ENCODE data around the gene MTHFD1.

Gene MTHFD1

GRCh38 chr14:64434528-64434927 lies 46.4 kb downstream of the MTHFD1 start:
- H3K79me1 ChIP-seq (ENCODE audit: low read length) = peaks cover 10% of the 10 kb centered on the region
- no peak overlapping the region for H3K4ac ChIP-seq (ENCODE audit: low read depth, low read length)
- no peak overlapping the region for H4K8ac ChIP-seq (ENCODE audit: low read depth, low read length)
- H3K27ac ChIP-seq (ENCODE audit: low read depth, low read length) = no peak overlapping the region
- H4K91ac ChIP-seq (ENCODE audit: low read depth, low read length) = no peak overlapping the region
- H4K12ac ChIP-seq (ENCODE audit: low read depth, low read length) = no peak overlapping the region
- no peak overlapping the region for H2BK12ac ChIP-seq (ENCODE audit: low read length)
- no peaks in the 10 kb centered on the region for H3K27me3 ChIP-seq (ENCODE audit: insufficient read depth, low read length)
- H3K14ac ChIP-seq (ENCODE audit: low read length) = no peak overlapping the region
- no peak overlapping the region for H2AFZ ChIP-seq (ENCODE audit: insufficient read depth, low read length, poor library complexity)
- no peak overlapping the region for H3K4me3 ChIP-seq (ENCODE audit: low read depth, low read length)
- no peak overlapping the region for H3K4me2 ChIP-seq (ENCODE audit: low read length)
- no peak overlapping the region for H2AK5ac ChIP-seq (ENCODE audit: low read length)
- no peaks in the 10 kb centered on the region for H3K9me3 ChIP-seq (ENCODE audit: insufficient read depth, low read depth, low read length)
- H3K79me2 ChIP-seq (ENCODE audit: control insufficient read depth, insufficient read depth, low read length, poor library complexity) = no peaks in the 10 kb centered on the region
- no peak overlapping the region for H2BK5ac ChIP-seq (ENCODE audit: low read depth, low read length, poor library complexity)
- no peak overlapping the region for H3K9ac ChIP-seq (ENCODE audit: low read length)
- H2BK120ac ChIP-seq (ENCODE audit: insufficient read depth, low read length, poor library complexity) = no peak overlapping the region
- peak in 1 of 2 donors; percentile 43 for DNase-seq
- 100% methylated on average over 1 of the region's 3 CpGs for WGBS (ENCODE audit: extremely low coverage, insufficient coverage, insufficient read length)
- H3K18ac ChIP-seq (ENCODE audit: low read length) = no peak overlapping the region
- H3K23ac ChIP-seq (ENCODE audit: low read length) = no peak overlapping the region
- H3K36me3 ChIP-seq (ENCODE audit: control insufficient read depth in 1 of 2, insufficient read depth in 2 of 2, low read length in 2 of 2) = peaks cover 2 to 11% of the 10 kb centered on the region in 2 experiments
- peaks cover 4 to 9% of the 10 kb centered on the region in 2 experiments for H3K4me1 ChIP-seq (ENCODE audit: control insufficient read depth in 1 of 2, insufficient read depth in 2 of 2, low read length in 2 of 2)

GRCh38 chr14:64438181-64438841 lies 50.2 kb downstream of the MTHFD1 start:
- peaks cover 2% of the 10 kb centered on the region for H3K9me3 ChIP-seq (ENCODE audit: insufficient read depth, low read depth, low read length)
- peak overlapping the region; percentile 88 for H2BK12ac ChIP-seq (ENCODE audit: low read length)
- H2AK5ac ChIP-seq (ENCODE audit: low read length) = no peak overlapping the region
- peak overlapping the region; percentile 82 for H3K27ac ChIP-seq (ENCODE audit: low read depth, low read length)
- peak overlapping the region; percentile 75 for H2BK120ac ChIP-seq (ENCODE audit: insufficient read depth, low read length, poor library complexity)
- H2BK5ac ChIP-seq (ENCODE audit: low read depth, low read length, poor library complexity) = peak overlapping the region; percentile 61
- H4K12ac ChIP-seq (ENCODE audit: low read depth, low read length) = no peak overlapping the region
- peaks cover 10% of the 10 kb centered on the region for H3K79me1 ChIP-seq (ENCODE audit: low read length)
- H3K23ac ChIP-seq (ENCODE audit: low read length) = no peak overlapping the region
- peak overlapping the region; percentile 76 for H4K91ac ChIP-seq (ENCODE audit: low read depth, low read length)
- no peak overlapping the region for H3K4ac ChIP-seq (ENCODE audit: low read depth, low read length)
- H4K8ac ChIP-seq (ENCODE audit: low read depth, low read length) = no peak overlapping the region
- H3K27me3 ChIP-seq (ENCODE audit: insufficient read depth, low read length) = no peaks in the 10 kb centered on the region
- no peak overlapping the region for H3K9ac ChIP-seq (ENCODE audit: low read length)
- H3K79me2 ChIP-seq (ENCODE audit: control insufficient read depth, insufficient read depth, low read length, poor library complexity) = no peaks in the 10 kb centered on the region
- H3K4me1 ChIP-seq (ENCODE audit: control insufficient read depth in 1 of 2, insufficient read depth in 2 of 2, low read length in 2 of 2) = peaks cover 4 to 9% of the 10 kb centered on the region in 2 experiments
- H2AFZ ChIP-seq (ENCODE audit: insufficient read depth, low read length, poor library complexity) = no peak overlapping the region
- no peak overlapping the region for H3K4me3 ChIP-seq (ENCODE audit: low read depth, low read length)
- no peak overlapping the region for H3K18ac ChIP-seq (ENCODE audit: low read length)
- no peak overlapping the region for H3K14ac ChIP-seq (ENCODE audit: low read length)
- DNase-seq = peak; percentile 61 to 93
- H3K4me2 ChIP-seq (ENCODE audit: low read length) = peak overlapping the region; percentile 13
- no CpG with 5 or more reads among the region's 3 CpGs for WGBS (ENCODE audit: extremely low coverage, insufficient coverage, insufficient read length)
- peaks cover 10 to 18% of the 10 kb centered on the region in 2 experiments for H3K36me3 ChIP-seq (ENCODE audit: control insufficient read depth in 1 of 2, insufficient read depth in 2 of 2, low read length in 2 of 2)

DNA sequence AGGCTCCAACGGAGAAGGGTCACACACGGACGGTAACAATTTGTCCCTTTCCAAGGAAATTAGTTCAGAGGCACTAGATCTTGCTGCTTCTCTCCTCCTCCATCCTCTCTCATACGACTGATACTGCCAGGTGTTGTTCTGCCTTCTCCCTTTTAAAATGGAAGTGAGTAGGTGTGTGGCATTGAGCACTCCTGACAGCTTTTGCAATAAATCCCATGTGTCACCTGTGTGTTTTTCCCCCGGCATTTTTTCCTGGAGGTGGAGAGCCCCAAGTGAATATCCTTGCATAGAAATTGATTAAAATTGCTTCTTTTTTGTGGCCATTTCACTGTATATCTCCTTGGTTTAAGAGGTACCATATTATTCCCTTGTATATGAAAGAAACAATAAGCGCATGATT lies 51.0 kb downstream of the MTHFD1 start:
- Histone ChIP-seq H3K4me1 (ENCODE audit: control insufficient read depth in 1 of 2, insufficient read depth in 2 of 2, low read length in 2 of 2) (peaks cover 4 to 9% of the 10 kb centered on the region in 2 experiments), H3K79me2 (ENCODE audit: control insufficient read depth, insufficient read depth, low read length, poor library complexity) (no peaks in the 10 kb centered on the region), H3K27me3 (ENCODE audit: insufficient read depth, low read length) (no peaks in the 10 kb centered on the region), H2BK12ac (ENCODE audit: low read length) (peak overlapping the region; percentile 65), H4K8ac (ENCODE audit: low read depth, low read length) (no peak overlapping the region), H3K9me3 (ENCODE audit: insufficient read depth, low read depth, low read length) (peaks cover 2% of the 10 kb centered on the region), H2BK5ac (ENCODE audit: low read depth, low read length, poor library complexity) (peak overlapping the region; percentile 64), H2BK120ac (ENCODE audit: insufficient read depth, low read length, poor library complexity) (peak overlapping the region; percentile 15), H4K12ac (ENCODE audit: low read depth, low read length) (no peak overlapping the region), H3K4me2 (ENCODE audit: low read length) (no peak overlapping the region), H3K4ac (ENCODE audit: low read depth, low read length) (no peak overlapping the region), H3K9ac (ENCODE audit: low read length) (no peak overlapping the region), H3K36me3 (ENCODE audit: control insufficient read depth in 1 of 2, insufficient read depth in 2 of 2, low read length in 2 of 2) (peaks cover 10 to 21% of the 10 kb centered on the region in 2 experiments), H3K79me1 (ENCODE audit: low read length) (peaks cover 10% of the 10 kb centered on the region), H3K4me3 (ENCODE audit: low read depth, low read length) (no peak overlapping the region), H3K14ac (ENCODE audit: low read length) (no peak overlapping the region), H2AFZ (ENCODE audit: insufficient read depth, low read length, poor library complexity) (no peak overlapping the region), H4K91ac (ENCODE audit: low read depth, low read length) (peak overlapping the region; percentile 33), H3K23ac (ENCODE audit: low read length) (no peak overlapping the region), H3K27ac (ENCODE audit: low read depth, low read length) (peak overlapping the region; percentile 20), H2AK5ac (ENCODE audit: low read length) (no peak overlapping the region), H3K18ac (ENCODE audit: low read length) (peak overlapping the region; percentile 25)
- peak; percentile 11 to 51 for DNase-seq
- no CpG with 5 or more reads among the region's 6 CpGs for WGBS (ENCODE audit: extremely low coverage, insufficient coverage, insufficient read length)

DNA sequence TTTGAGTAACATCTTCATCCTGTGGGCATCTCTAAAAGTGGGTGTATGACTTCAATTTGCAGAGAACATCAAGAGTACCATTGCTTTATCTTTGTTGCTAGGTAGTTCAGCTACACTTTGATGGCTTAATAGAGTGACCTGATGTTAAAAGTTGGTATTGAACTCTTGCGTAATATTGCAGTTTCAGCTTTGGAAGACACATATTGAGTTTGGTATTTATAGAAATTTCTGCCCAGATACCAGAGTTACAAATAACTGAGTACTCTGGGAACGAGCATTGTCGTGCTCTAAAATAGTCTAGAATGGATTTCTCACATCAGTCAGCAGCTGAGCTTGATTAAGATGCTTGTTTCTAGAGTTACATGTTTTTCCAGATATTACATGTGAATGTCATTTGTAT lies 52.3 kb downstream of the MTHFD1 start:
- Histone ChIP-seq H2AK5ac (ENCODE audit: low read length) (no peak overlapping the region), H3K18ac (ENCODE audit: low read length) (no peak overlapping the region), H3K79me1 (ENCODE audit: low read length) (peaks cover 14% of the 10 kb centered on the region), H3K4ac (ENCODE audit: low read depth, low read length) (no peak overlapping the region), H3K27ac (ENCODE audit: low read depth, low read length) (no peak overlapping the region), H3K36me3 (ENCODE audit: control insufficient read depth in 1 of 2, insufficient read depth in 2 of 2, low read length in 2 of 2) (peaks cover 10 to 21% of the 10 kb centered on the region in 2 experiments), H3K4me3 (ENCODE audit: low read depth, low read length) (no peak overlapping the region), H3K9ac (ENCODE audit: low read length) (no peak overlapping the region), H3K4me1 (ENCODE audit: control insufficient read depth in 1 of 2, insufficient read depth in 2 of 2, low read length in 2 of 2) (peaks cover 6 to 9% of the 10 kb centered on the region in 2 experiments), H4K8ac (ENCODE audit: low read depth, low read length) (no peak overlapping the region), H3K27me3 (ENCODE audit: insufficient read depth, low read length) (no peaks in the 10 kb centered on the region), H3K4me2 (ENCODE audit: low read length) (no peak overlapping the region), H2AFZ (ENCODE audit: insufficient read depth, low read length, poor library complexity) (no peak overlapping the region), H3K14ac (ENCODE audit: low read length) (no peak overlapping the region), H2BK5ac (ENCODE audit: low read depth, low read length, poor library complexity) (no peak overlapping the region), H2BK120ac (ENCODE audit: insufficient read depth, low read length, poor library complexity) (no peak overlapping the region), H4K91ac (ENCODE audit: low read depth, low read length) (no peak overlapping the region), H3K23ac (ENCODE audit: low read length) (no peak overlapping the region), H3K79me2 (ENCODE audit: control insufficient read depth, insufficient read depth, low read length, poor library complexity) (no peaks in the 10 kb centered on the region), H3K9me3 (ENCODE audit: insufficient read depth, low read depth, low read length) (peaks cover 2% of the 10 kb centered on the region), H2BK12ac (ENCODE audit: low read length) (no peak overlapping the region), H4K12ac (ENCODE audit: low read depth, low read length) (no peak overlapping the region)
- peak in 1 of 2 donors; percentile 70 for DNase-seq
- no CpG with 5 or more reads among the region's 3 CpGs for WGBS (ENCODE audit: extremely low coverage, insufficient coverage, insufficient read length)

All from trophoblast cell (in vitro differentiated cells and primary cell).